HG03457 (cell line): ENCODE measurements around the gene DGKD.
"Not testable (repeated sequence)": the region's sequence is repeated elsewhere in the genome, so short reads cannot be mapped to it uniquely, and the experiment has no call there.

Source experiments
- ATAC-seq: cut with Tn5 transposase; IDR thresholded peaks from one replicate; pipeline ENCODE4 v1.9.1; 2021; ENCODE audit warnings: moderate number of reproducible peaks; ENCODE audit not compliant: unreplicated experiment

The DGKD gene

GRCh38 chr2:233384811-233385488 lies 30.7 kb downstream of the DGKD start:
- ATAC-seq = no peak

- peak; percentile 36 for ATAC-seq
Observed at GRCh38 chr2:233385489-233386044, 31.3 kb downstream of the DGKD start.

- no peak for ATAC-seq
Observed at GRCh38 chr2:233386382-233387041, 32.2 kb downstream of the DGKD start.

GRCh38 chr2:233387225-233387624 lies 32.9 kb downstream of the DGKD start:
- no peak for ATAC-seq

GRCh38 chr2:233387667-233388528 lies 33.6 kb downstream of the DGKD start:
- ATAC-seq = no peak

- ATAC-seq = no peak
Observed at GRCh38 chr2:233389601-233390125, 35.4 kb downstream of the DGKD start.

- no peak for ATAC-seq
Observed at GRCh38 chr2:233395687-233396086, 41.4 kb downstream of the DGKD start.

GRCh38 chr2:233396726-233397665 lies 42.7 kb downstream of the DGKD start:
- not testable (repeated sequence) for ATAC-seq

GRCh38 chr2:233399306-233400225 lies 45.3 kb downstream of the DGKD start:
- ATAC-seq = no peak

GRCh38 chr2:233400341-233400740 lies 46.0 kb downstream of the DGKD start:
- ATAC-seq = no peak

GRCh38 chr2:233400961-233401360 lies 46.7 kb downstream of the DGKD start:
- ATAC-seq = no peak

- no peak for ATAC-seq
Observed at GRCh38 chr2:233402346-233402745, 48.1 kb downstream of the DGKD start.

GRCh38 chr2:233402789-233403188 lies 48.5 kb downstream of the DGKD start:
- no peak for ATAC-seq

- no peak for ATAC-seq
Observed at GRCh38 chr2:233404222-233404621, 49.9 kb downstream of the DGKD start.

- ATAC-seq = no peak
Observed at GRCh38 chr2:233406865-233407264, 52.6 kb downstream of the DGKD start.

- no peak for ATAC-seq
Observed at GRCh38 chr2:233407771-233408181, 53.5 kb downstream of the DGKD start.

- no peak for ATAC-seq
Observed at GRCh38 chr2:233408366-233409285, 54.3 kb downstream of the DGKD start.
